ENCODE measurements around the gene BORCS6.
A peak's percentile ranks its signal among the peaks of the same experiment; 100 is the strongest.

BORCS6 gene

DNA sequence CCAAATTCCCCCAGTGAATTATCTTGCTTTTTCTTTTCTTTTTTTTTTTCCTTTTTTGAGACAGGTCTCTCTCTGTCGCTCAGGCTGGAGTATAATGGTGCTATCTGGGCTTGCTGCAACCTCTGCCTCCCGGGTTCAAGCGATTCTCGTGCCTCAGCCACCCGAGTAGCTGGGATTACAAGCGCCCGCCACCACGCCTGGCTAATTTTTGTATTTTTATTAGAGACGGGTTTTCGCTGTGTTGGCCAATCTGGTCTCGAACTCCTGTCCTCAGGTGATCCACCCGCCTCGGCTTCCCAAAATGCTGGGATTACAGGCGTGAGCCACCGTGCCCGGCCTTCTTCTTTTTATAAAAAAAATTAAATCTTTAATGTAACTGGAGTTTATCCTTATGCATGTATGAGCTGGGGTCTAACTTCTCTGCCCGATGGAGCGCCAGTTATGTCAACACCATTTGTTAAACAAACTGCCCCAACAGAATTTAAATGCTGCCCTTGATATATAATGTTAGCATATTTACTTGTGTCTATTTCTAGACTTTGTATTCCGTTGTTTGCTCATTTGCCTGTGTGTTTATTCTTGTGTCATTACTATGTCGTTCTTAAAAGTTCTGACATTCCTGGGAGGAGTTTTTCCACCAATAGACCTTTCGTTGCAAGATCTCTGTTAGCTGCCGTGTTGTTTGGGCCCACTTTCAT is 20.9 kb upstream of the BORCS6 start:
- no peak for DNase-seq (ENCODE audit: low read depth)

DNA sequence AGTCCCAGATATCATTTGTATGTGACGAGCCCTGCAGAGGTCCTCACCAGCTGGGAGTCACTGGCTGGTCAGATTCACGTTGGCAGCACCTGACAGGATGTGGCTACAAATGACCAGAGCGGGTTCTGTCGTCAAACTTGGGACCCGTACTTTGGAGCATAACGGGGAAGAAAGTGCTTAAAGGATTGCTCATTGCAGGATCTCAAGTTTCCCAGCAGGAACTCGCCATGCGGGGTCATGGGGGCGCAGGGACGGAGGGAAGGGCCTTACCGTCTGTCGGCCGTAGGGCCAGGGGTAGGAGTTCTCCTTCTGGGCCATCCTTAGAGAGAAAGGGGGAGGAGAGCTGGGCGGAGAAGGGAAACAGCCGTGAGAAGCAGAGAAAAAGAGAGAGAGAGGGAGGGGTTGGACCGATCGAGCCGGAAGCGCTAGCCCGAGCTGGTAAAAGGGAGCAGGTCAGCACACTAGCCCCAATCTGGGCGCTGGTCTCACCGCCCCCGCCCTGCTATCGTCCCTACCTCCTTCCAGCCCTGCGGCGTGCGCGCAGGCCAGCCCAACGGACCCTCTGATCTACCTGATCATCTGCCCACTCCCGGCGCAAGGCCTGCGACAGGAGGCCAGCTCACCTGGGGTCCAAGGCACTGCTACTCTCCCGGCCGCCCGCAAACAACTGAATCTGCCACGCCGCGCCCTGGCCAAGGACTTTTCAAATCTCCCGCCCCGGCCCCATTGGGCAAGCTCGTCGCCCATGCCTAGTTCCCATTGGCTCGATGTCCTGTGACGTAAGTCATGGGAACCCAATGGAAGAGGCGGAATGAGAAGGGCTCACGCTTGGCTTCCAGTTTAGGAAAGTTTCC is 20.2 kb upstream of the BORCS6 start, which contains the start of gene AURKB:
Gene AURKB, minus strand, starts transcription at position 669 of the 854 bp plus-strand sequence. Its CDS starts 351 bp downstream, at position 318.
- DNase-seq (ENCODE audit: low read depth): peak; percentile 79

DNA sequence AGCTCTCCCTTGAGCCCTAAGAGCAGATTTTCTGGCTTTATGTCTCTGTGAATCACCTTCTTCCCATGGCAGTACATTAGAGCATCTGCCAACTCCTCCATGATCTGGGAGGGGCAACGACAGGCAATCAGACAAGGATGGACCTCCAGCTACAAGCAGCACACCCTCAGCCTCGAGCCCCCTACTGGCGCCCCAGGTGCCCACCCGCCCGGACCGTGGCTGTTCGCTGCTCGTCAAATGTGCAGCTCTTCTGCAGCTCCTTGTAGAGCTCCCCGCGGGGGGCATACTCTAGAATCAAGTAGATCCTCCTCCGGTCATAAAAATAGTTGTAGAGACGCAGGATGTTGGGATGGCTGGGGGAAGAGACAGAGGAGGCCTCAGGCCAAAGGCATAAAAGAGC is 16.6 kb upstream of the BORCS6 start:
- DNase-seq (ENCODE audit: low read depth): no peak

DNA sequence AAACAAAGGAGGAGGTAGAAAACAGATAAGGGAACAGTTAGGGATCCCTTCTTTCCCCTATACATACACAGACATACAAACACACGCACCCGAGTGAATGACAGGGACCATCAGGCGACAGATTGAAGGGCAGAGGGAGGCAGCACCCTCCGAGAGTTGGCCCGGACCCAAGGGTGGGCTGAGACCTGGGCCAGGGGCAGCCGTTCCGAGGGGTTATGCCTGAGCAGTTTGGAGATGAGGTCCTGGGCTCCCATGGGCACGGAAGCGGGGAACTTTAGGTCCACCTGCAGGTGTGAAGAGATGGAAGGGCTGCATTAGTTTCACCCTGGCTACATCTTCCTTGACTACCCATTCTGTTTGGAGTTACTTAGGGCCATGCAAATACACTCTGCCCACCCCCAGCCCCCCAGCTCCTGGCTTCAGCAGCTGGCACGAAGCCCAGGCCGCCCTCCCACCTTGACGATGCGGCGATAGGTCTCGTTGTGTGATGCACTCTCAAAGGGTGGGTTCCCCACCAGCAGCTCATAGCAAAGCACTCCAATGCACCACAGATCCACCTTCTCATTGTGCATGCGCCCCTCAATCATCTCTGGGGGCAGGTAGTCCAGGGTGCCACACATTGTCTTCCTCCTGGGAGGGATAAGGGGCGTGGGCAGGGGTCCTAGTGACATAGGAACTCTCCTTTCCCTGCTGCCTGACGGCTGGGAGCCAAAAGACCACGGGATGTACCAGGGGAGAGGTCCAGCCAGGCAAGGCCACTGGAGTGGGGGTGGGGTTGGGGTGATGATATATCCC is 15.0 kb upstream of the BORCS6 start:
- no peak for DNase-seq (ENCODE audit: low read depth)

DNA sequence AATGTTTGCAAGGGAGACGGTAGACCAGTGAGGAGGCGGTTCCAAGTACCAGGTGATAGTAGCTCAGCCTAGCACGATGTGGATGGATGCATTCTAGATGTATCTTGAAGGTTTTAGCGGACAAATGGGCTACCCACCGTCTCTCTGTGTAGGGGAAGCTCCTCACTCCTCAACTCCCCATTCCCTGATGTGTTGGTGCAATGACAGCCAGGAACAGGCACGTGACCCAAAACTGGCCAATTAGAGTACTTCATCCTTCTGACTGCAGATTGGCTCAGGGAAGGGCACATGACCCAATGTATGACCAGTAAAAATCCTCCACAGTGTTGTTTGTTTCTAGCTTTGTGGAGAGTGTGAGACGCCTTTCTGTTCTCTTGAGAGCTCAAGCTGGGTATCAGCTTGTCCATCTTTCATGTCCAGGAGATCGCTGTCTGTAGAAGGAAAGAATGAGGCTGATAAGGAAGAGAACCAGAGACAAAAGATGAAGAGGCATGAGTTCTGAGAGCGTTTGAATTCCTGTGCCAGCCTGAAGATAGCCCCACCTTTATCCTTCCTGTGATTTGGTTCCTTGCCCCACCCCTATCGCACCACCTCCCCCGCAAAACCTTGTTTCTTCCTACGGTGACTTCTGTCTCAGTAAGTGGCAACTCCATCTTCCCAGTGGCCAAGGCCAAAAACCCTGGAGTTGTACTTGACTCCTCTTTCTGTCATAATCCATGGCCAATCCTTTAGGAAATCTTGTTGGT is 2.3 kb upstream of the BORCS6 start:
- peak; percentile 79 for DNase-seq (ENCODE audit: low read depth)

DNA sequence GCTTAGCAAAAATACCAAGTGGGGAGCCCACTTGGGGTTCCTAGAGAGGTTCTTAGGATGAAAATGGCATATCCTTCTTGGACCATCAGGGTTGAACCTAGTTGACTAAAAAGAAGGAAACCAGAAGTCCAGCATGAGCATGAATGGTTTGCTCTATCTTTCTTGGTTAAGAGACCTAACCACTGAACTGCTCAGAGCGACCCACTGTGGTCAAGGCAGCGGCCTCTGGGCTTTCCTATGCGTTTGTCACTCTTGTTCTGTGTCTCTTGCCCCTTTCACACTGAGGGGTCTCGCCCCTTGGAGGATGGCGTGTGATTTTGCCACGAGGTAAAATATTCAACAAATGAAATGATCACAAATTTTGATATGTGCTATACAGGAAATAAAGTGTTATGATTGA is 526 bp upstream of the BORCS6 start:
- peak; percentile 27 for DNase-seq (ENCODE audit: low read depth)

DNA sequence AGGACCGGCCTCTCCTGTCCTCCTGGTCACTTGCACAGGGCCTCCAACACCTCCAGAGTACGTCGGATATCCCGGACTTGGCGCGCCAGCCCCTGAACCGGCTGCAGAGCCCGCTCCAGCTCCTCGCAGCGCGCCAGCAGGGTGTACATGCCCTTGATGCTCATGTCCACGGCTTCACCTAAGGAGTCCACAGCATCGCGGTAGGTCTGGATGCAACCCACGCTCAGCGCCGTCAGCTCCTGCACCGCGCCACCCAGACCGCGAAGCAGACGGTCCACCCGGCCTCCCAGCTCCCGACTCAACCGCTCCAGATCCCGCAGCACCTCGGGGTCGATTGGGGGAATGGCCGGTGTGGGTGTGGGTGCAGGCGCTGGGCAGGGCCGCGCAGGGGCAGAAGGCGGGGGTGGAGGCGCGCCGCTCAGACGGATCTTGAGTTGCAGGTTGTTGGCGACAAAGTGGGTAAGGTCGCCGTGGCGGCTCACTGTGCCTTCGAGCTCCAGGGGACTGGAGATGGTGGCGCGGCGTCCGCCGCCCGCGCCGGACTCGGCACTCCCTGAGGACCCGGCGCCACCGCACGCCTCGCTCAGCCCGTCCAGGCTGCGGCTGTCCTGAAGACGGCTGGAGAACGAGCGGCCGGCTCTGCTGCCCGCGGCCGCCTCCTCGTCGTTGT is 804 bp downstream of the BORCS6 start:
- no peak for DNase-seq (ENCODE audit: low read depth)

DNA sequence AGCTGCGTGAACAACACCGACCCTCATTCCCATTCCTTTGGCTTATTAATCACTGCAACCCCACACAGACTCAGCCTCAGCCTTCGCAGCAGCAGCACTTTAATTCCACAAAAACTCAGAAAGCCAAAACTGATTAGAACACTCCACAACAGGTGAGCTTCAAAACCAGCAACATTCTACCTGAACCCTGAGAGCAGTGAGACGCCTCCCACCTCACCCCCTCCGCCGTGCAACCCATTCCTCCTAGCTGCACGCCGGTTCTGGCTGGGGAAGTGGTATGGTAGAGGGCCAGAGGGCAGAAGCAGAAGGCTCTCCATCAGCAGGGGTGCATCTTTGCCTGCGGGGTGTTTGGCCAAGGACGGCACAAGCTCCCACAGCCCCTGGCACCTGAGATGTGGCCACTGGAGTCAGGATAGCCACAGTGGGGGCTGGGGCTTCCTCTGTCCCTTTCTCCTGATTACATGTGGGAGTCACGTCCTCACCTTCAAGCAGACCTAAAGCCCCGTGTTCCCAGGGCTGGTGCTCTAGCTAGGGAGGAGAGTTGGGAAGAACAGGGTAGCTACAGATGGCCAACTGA is 1.6 kb downstream of the BORCS6 start:
- DNase-seq (ENCODE audit: low read depth): no peak

DNA sequence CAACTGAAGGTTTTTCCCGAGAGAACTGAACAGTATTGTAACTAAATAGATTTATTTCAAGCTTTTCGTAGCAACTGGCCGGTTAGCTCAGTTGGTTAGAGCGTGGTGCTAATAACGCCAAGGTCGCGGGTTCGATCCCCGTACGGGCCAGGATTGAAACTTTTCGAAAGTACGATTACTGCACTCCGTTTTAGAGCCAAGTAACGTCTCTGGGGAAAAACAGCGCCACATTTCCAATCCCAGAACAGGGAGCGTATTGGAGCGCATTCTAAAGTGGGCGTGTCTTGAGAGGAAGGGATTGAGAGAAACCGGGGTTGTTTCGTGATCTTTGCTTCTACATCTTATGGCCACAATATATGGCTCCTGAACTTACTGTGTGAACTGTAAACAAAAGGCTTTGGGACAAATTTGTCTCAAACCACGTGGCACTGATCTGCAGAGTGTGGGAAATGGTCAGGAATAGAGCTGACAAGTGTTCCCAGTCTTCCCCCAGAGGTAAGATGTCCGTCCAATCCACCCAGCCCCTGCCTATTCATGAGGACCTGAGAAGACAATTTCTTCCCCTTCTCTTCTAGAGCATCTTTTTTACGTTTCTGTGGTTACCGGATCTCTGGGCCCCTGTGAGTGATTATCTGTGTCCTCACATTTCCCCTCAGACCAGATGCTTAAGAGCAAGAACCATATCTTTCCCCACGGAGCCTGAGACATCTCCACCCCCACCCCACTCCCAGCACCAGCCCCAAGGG is 2.3 kb downstream of the BORCS6 start:
- DNase-seq (ENCODE audit: low read depth): peak; percentile 80

DNA sequence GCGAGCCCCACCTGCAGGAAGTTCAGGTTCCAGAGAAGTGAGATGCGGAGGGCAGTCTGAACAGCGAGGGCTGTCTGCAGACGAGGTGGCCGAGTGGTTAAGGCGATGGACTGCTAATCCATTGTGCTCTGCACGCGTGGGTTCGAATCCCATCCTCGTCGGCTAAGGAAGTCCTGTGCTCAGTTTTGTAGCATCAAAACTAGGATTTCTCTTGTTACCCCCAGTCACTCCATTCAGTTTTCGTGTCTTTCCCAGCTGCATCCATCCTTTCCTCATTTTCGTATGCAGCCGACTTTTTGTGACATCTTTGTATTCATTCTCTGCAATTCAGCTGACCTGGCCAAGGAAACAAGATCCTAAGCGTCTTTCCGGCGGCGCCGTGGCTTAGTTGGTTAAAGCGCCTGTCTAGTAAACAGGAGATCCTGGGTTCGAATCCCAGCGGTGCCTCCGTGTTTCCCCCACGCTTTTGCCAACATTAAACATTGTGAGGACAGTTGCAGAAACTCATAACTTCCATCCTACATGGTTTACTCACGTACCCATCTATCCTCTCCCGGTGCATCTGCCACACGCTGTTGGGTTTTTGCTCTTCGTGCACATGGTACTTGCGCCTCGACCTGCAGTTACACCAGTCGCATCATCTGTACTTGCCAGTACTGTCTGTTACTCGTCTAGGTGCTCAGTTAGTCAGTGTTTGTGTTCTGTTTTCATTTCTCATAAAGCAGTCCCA is 3.0 kb downstream of the BORCS6 start:
- peak; percentile 79 for DNase-seq (ENCODE audit: low read depth)

DNA sequence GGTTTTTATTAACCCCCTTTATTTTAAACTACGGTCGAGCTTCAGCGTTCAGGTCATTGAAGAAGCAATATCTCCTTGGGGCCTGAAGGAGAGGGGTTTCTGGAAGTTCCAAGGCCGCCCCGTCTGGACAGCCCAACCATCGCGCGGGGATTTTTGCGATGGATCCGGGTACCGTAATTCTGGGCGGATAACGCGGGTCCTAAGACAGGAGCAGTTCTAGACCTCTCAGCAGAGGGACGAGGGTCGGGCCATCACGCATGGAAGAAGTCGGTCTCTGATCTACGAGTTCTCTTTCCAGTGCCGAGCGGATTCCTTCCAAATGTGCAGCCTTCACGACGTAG is 3.6 kb downstream of the BORCS6 start:
- DNase-seq (ENCODE audit: low read depth): no peak

DNA sequence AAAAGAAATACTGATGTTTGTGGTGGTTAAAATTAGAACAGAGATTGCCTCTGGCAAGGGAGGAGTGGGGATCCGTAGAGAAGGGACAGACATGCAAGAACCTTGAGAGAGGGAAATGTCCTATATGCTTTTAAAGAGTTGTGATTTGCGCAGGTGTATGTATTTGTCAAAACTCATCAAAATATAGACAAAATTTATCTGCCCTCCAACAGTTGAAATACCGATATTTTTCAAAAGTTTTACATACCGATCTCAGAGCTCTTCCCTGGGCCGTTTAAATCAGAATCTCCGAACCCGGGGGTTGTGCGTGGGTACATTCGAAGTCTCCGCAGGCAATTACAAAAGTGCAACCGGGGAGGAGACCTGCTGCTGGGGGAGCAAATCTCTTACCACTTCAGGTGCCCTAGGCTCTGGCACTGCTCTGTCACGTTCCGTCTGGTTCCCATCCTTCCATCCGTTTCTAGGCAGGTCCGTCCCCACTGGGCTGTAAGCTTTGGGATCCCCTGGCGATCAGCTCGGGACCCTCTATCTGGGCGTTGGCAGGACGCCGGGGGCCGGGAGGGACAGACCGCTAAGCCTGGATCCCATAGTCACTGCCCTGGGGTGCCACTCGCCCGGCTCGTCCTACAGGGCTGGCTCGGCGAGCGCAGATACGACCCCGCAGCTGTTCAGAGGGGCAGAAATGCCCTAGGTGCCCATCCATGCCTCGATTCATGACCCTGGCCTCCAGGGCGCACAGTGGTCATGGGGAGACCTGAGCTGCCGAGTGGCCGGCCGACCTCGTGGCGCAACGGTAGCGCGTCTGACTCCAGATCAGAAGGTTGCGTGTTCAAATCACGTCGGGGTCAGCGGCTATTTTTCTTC is 4.2 kb downstream of the BORCS6 start:
- peak; percentile 45 for DNase-seq (ENCODE audit: low read depth)

DNA sequence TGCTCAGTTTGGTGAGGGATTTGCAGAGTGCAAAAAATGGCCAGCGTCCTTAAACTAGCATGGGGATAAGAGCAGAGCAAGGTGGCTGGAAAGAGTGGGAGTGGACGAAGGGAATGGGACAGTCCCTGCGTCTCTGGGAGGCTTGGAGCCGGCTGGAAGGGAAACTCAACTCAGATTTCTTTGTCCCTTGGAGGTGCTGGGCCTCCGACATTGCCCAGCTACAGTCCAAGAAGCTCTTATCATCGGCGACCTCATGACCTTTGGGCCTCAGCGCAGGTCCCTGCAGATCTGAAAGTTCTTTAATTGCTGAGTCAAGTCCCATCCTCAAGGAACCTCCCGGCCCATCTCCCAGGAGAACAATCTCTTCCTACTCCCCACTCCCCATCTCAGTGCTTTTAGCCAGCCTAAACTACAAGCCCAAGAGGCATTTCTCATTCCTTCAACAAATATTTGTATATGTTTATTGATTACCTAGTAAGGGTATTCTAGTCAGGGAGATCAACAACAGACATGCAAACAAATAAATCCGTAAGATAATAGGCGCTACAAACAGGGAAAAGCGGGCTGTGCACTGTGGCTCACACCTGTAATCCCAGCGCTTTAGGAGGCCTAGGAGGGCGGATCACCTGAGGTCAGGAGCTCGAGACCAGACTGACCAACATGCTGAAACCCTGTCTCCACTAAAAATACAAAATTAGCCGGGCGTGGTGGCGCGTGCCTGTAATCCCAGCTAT is 12.8 kb downstream of the BORCS6 start:
- no peak for DNase-seq (ENCODE audit: low read depth)

DNA sequence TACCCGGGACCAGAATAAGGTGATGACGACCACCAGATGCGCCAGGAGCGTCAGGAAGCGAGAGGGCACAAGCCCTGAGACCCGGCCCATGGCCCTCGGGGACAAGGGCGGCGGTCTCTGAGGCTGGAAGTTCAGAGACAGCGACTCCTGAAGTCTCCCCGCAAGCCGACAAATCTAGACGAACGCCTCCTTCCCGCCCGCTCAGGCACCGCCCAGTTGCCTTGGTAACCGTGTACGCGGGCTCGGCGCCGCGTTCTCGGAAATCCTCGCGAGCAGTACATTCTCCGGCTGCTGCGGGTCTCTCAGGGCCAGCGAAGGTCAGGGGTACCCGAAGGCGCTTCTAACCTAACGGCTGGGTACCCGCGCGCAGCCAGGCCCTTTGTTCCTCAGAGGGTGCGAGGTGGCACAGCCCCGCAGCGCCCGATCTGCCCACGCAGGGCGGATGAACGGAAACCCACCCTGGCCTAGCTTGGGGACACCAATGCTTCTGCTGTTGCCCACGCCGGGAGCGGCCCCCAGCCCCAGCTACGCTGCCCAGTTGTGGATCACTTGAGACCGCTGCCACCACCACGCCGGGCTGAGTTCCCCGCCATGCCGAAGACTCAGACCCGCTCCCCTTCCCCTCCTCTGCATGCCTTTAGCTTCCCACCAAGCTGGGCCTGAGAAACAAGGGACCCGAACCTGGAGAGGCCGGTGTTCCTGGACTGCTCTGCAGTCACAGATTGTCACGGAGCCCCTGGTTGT is 13.6 kb downstream of the BORCS6 start, which contains the start of gene TMEM107:
Gene TMEM107, minus strand, starts transcription at position 184 of the 744 bp plus-strand sequence. Its CDS starts 94 bp downstream, at position 90.
- no peak for DNase-seq (ENCODE audit: low read depth)

DNA sequence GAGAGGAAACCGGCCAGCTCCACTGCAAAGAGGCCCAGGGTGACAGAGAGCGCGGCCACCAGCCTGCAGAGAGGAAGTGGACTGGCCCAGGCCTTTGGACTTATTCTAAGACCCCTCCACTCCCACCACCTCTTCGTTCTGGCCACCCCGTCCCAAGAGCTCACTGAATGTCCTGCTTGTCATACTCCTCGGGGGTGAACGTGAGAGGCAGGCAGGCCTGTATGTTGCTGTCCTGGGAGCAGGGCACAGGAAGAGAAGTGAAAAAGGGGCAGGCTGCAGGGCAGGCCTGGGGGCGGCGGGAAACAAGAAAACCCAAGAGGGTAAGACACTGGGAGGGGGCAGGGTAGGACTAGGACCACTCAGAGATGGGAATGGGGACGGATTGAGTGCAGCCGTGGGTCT is 14.2 kb downstream of the BORCS6 start:
- DNase-seq (ENCODE audit: low read depth): no peak

DNA sequence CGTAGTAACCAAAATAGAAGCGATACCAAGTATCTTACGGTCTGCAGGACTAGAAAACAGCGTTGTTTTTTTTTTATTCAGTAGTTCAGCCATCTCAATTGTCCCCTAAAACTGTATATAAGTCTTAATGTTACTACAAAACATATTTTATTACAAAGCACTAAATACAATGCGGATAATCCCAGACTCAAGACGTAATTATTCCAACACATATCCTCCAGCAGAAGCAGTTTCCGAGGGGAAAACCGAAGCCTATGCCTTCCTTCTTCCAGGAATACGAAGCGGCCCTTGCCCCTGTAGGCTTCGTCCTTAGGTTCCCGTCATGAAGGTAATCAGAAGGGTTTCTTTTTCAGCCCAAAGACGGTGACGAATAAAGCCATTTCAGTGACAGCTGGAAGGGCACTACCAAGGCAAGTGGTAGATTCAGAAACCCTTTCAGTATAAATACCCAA is 16.1 kb downstream of the BORCS6 start:
- no peak for DNase-seq (ENCODE audit: low read depth)
